Measurements from ENCODE around the gene OSBPL10.

Gene OSBPL10

GRCh38 chr3:31667582-31667981 is 313.5 kb downstream of the OSBPL10 start:
- H3K9ac ChIP-seq (ENCODE audit: low read length), result no peak overlapping the region

DNA sequence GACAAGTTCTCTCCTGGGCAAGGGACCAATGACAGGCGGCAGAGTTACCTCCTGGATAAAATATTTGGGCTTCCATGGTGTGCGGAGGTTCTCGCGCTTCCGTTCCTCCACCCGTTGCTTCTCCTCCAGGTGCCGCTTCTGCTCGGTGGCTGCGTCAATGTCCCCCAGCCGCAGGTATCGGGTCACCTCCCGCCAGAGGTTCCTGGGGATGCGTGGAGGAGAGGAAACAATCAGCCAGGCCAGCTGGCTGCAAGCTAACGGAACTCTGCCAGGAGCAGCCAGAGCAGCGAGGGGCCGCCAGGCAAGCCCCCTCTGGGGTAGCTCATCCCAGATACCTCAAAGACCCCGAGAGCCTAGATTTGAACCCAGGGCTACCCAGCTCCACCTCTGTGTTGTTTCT is 317.0 kb downstream of the OSBPL10 start:
- H4K20me1 ChIP-seq (ENCODE audit: insufficient read depth, low read length), result no peaks in the 10 kb centered on the region
- no peaks in the 10 kb centered on the region for H3K9me2 ChIP-seq (ENCODE audit: low read depth, low read length)
- no peaks in the 10 kb centered on the region for H3K79me2 ChIP-seq (ENCODE audit: insufficient read depth, low read length)
- no peak overlapping the region for H3K4me3 ChIP-seq (ENCODE audit: low read depth, low read length, poor library complexity, severe bottlenecking)
- H3K9me3 ChIP-seq (ENCODE audit: low read length), result no peaks in the 10 kb centered on the region
- H3K9ac ChIP-seq (ENCODE audit: low read length), result no peak overlapping the region
- H3K4me2 ChIP-seq (ENCODE audit: low read length), result no peak overlapping the region
- H3K36me3 ChIP-seq (ENCODE audit: insufficient read depth, low read length), result peaks cover 86% of the 10 kb centered on the region
- H2AFZ ChIP-seq (ENCODE audit: low read length), result no peak overlapping the region
- no peak overlapping the region for H3K27ac ChIP-seq (ENCODE audit: low read depth, low read length, poor library complexity, severe bottlenecking)
- no peaks in the 10 kb centered on the region for H3K4me1 ChIP-seq (ENCODE audit: insufficient read depth, low read length, severe bottlenecking)
- H3K27me3 ChIP-seq (ENCODE audit: insufficient read depth, low read length), result no peaks in the 10 kb centered on the region
- TF ChIP-seq CTCF (IDR thresholded peaks at IDR 0.05; ENCODE audit: low read length), result no peak
- no peak for TF ChIP-seq EZH2 (IDR thresholded peaks at IDR 0.05; ENCODE audit: borderline replicate concordance, low read length)
- no peaks in the 10 kb centered on the region for H3F3A ChIP-seq (ENCODE audit: insufficient read depth, low read length)

More at GRCh38 chr3:31667582-31667981, 313.5 kb downstream of the OSBPL10 start:
- Histone ChIP-seq H3K27ac (ENCODE audit: low read depth, low read length, poor library complexity, severe bottlenecking) (no peak overlapping the region), H3K9me3 (ENCODE audit: low read length) (no peaks in the 10 kb centered on the region), H3K27me3 (ENCODE audit: insufficient read depth, low read length) (no peaks in the 10 kb centered on the region), H3K36me3 (ENCODE audit: insufficient read depth, low read length) (peaks cover 81% of the 10 kb centered on the region), H4K20me1 (ENCODE audit: insufficient read depth, low read length) (no peaks in the 10 kb centered on the region), H2AFZ (ENCODE audit: low read length) (no peak overlapping the region), H3K79me2 (ENCODE audit: insufficient read depth, low read length) (no peaks in the 10 kb centered on the region), H3K4me3 (ENCODE audit: low read depth, low read length, poor library complexity, severe bottlenecking) (no peak overlapping the region), H3F3A (ENCODE audit: insufficient read depth, low read length) (no peaks in the 10 kb centered on the region), H3K9me2 (ENCODE audit: low read depth, low read length) (no peaks in the 10 kb centered on the region), H3K4me1 (ENCODE audit: insufficient read depth, low read length, severe bottlenecking) (no peaks in the 10 kb centered on the region), H3K4me2 (ENCODE audit: low read length) (no peak overlapping the region)
- no peak for TF ChIP-seq EZH2 (IDR thresholded peaks at IDR 0.05; ENCODE audit: borderline replicate concordance, low read length)

DNA sequence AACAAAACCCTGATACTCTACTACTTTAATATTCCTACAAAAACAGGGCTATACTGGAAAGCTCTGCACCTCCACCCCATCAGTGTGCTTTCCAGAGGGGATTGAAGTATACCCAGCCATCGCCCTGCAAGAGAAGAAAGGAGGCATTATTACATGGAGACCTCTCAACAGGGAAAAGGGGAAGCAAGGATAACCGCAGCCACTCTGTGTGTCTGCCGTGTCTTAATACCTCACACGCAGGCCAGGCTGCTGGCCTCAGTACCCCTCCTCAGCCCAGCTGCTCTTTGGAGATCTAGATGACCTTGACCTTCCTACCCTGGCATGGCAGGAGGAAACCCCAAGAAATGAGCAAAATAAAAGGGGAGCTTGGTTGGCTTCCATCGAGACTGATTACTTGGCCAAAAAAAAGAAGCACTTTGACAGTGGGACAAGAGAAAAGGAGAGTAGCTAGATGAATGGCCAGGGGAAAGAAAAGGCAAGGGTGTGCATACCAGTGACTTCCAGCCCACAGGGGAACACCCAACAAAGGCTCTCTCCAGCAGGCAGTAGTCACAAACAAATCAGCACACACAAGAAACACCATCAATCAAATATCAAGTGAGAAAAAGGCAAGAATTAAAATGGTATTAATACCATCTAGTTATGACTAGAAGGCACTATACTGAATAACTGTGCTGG is 318.9 kb downstream of the OSBPL10 start:
- Histone ChIP-seq H3K9me2 (ENCODE audit: low read depth, low read length) (no peaks in the 10 kb centered on the region), H4K20me1 (ENCODE audit: insufficient read depth, low read length) (no peaks in the 10 kb centered on the region), H3K36me3 (ENCODE audit: insufficient read depth, low read length) (peaks cover 86% of the 10 kb centered on the region), H3K4me1 (ENCODE audit: insufficient read depth, low read length, severe bottlenecking) (no peaks in the 10 kb centered on the region), H3K9me3 (ENCODE audit: low read length) (no peaks in the 10 kb centered on the region), H3K27ac (ENCODE audit: low read depth, low read length, poor library complexity, severe bottlenecking) (no peak overlapping the region), H3F3A (ENCODE audit: insufficient read depth, low read length) (no peaks in the 10 kb centered on the region), H3K79me2 (ENCODE audit: insufficient read depth, low read length) (no peaks in the 10 kb centered on the region), H3K9ac (ENCODE audit: low read length) (no peak overlapping the region), H3K4me3 (ENCODE audit: low read depth, low read length, poor library complexity, severe bottlenecking) (no peak overlapping the region), H2AFZ (ENCODE audit: low read length) (no peak overlapping the region), H3K27me3 (ENCODE audit: insufficient read depth, low read length) (no peaks in the 10 kb centered on the region), H3K4me2 (ENCODE audit: low read length) (no peak overlapping the region)
- no peak for TF ChIP-seq EZH2 (IDR thresholded peaks at IDR 0.05; ENCODE audit: borderline replicate concordance, low read length)
- no peak for TF ChIP-seq CTCF (IDR thresholded peaks at IDR 0.05; ENCODE audit: low read length)

GRCh38 chr3:31661286-31661685 is 319.8 kb downstream of the OSBPL10 start:
- Histone ChIP-seq H3K27ac (ENCODE audit: low read depth, low read length, poor library complexity, severe bottlenecking) (no peak overlapping the region), H4K20me1 (ENCODE audit: insufficient read depth, low read length) (no peaks in the 10 kb centered on the region), H3K9me3 (ENCODE audit: low read length) (peaks cover 6% of the 10 kb centered on the region; the same call in 1 of the 2 replicates), H2AFZ (ENCODE audit: low read length) (no peak overlapping the region), H3K36me3 (ENCODE audit: insufficient read depth, low read length) (peaks cover 92% of the 10 kb centered on the region), H3K4me2 (ENCODE audit: low read length) (no peak overlapping the region), H3K9me2 (ENCODE audit: low read depth, low read length) (no peaks in the 10 kb centered on the region), H3K4me1 (ENCODE audit: insufficient read depth, low read length, severe bottlenecking) (no peaks in the 10 kb centered on the region), H3K27me3 (ENCODE audit: insufficient read depth, low read length) (no peaks in the 10 kb centered on the region), H3K4me3 (ENCODE audit: low read depth, low read length, poor library complexity, severe bottlenecking) (no peak overlapping the region), H3K9ac (ENCODE audit: low read length) (no peak overlapping the region), H3F3A (ENCODE audit: insufficient read depth, low read length) (no peaks in the 10 kb centered on the region), H3K79me2 (ENCODE audit: insufficient read depth, low read length) (no peaks in the 10 kb centered on the region)
- TF ChIP-seq EZH2 (IDR thresholded peaks at IDR 0.05; ENCODE audit: borderline replicate concordance, low read length), result no peak

All from OCI-LY1 (cell line).